PC-9 (cell line): ENCODE results near the gene SUFU. TPM values are rescaled to one million over a fixed set of nuclear protein-coding genes. Genes with fewer than 3 reads are reported as not detected.

Source experiments
- BruUV-seq: library from RNA; stranded (reverse); fragments of 400-500 nt; replicated peaks from 2 replicates; lab custom pipeline; 2021; lab: Mats Ljungman, UMichigan
- CTCF ChIA-PET: fragments of 300-600 bp; sonication (Branson Sonifier 250); formaldehyde crosslinking; loops from one replicate; lab custom pipeline; 2022; ENCODE audit warnings: antibody characterized with exemption; lab: Charles Lee
- POLR2A ChIA-PET: fragments of 300-600 bp; sonication (Branson Sonifier 250); formaldehyde crosslinking; loops from one replicate; lab custom pipeline; 2022; ENCODE audit warnings: antibody characterized with exemption; ENCODE audit not compliant: unreplicated experiment; lab: Charles Lee
- DNase-seq, 2 experiments: peaks; one replicate each; pipeline versions ENCODE4 v3.0.0 to v3.0.0-alpha.2; 2015 to 2022; ENCODE audit warnings: mixed read lengths in 1 of 2
- H2AFZ ChIP-seq: fragments of 200-600 bp; sonication (generic); 2 replicates; pipeline ENCODE4 v1.8.1; 2017; ENCODE audit warnings: antibody characterized with exemption
- H3F3A ChIP-seq: fragments of 200-600 bp; sonication (generic); 2 replicates; pipeline ENCODE4 v1.8.1; 2017; ENCODE audit warnings: antibody characterized with exemption, mild to moderate bottlenecking, low read depth; ENCODE audit not compliant: insufficient read depth
- H3K27ac ChIP-seq: fragments of 200-600 bp; sonication (generic); 2 replicates; pipeline ENCODE4 v1.6.1; 2016; ENCODE audit warnings: mixed run types
- H3K27me3 ChIP-seq: fragments of 200-600 bp; sonication (generic); 2 replicates; pipeline ENCODE4 v1.6.1; 2016; ENCODE audit warnings: low read depth, mixed run types; ENCODE audit not compliant: insufficient read depth
- H3K36me3 ChIP-seq: fragments of 200-600 bp; sonication (generic); 2 replicates; pipeline ENCODE4 v1.6.1; 2016; ENCODE audit warnings: low read depth, mixed run types
- H3K4me1 ChIP-seq: fragments of 200-600 bp; sonication (generic); replicated peaks from 2 replicates; pipeline ENCODE4 v1.6.1; 2016; ENCODE audit warnings: mixed run types; ENCODE audit not compliant: insufficient read depth
- H3K4me2 ChIP-seq: fragments of 200-600 bp; sonication (generic); 2 replicates; pipeline ENCODE4 v1.6.1; 2017; ENCODE audit warnings: mixed run types
- H3K4me3 ChIP-seq: fragments of 200-600 bp; sonication (generic); 2 replicates; pipeline ENCODE4 v1.6.1; 2016; ENCODE audit warnings: mixed run types
- H3K79me2 ChIP-seq: fragments of 200-600 bp; sonication (generic); 2 replicates; pipeline ENCODE4 v1.6.1; 2017; ENCODE audit warnings: low read depth, mixed run types
- H3K9me2 ChIP-seq: fragments of 200-600 bp; sonication (generic); 2 replicates; pipeline ENCODE4 v1.8.1; 2017; ENCODE audit warnings: mild to moderate bottlenecking; ENCODE audit not compliant: insufficient read depth
- H3K9me3 ChIP-seq: fragments of 200-600 bp; sonication (generic); 2 replicates; pipeline ENCODE4 v1.8.1; 2016; ENCODE audit warnings: low read depth; ENCODE audit not compliant: insufficient read depth
- H4K20me1 ChIP-seq: fragments of 200-600 bp; sonication (generic); 2 replicates; pipeline ENCODE4 v1.8.1; 2017; ENCODE audit not compliant: insufficient read depth
- CTCF ChIP-seq: fragments of 200-600 bp; sonication (generic); conservative IDR thresholded peaks from 2 replicates; pipeline ENCODE4 v1.6.1; 2017; ENCODE audit warnings: mixed run types, antibody characterized with exemption, mild to moderate bottlenecking, moderate library complexity
- EZH2 ChIP-seq: fragments of 200-600 bp; sonication (generic); IDR thresholded peaks from 2 replicates; pipeline ENCODE4 v1.8.0; 2017; ENCODE audit warnings: antibody characterized with exemption, low read depth
- intact Hi-C: fragments of 100-400 bp; cut with micrococcal nuclease; formaldehyde crosslinking; loops from one replicate; pipeline ENCODE4 v1.10.0; 2022; ENCODE audit not compliant: unreplicated experiment
- total RNA-seq: library from RNA; stranded (reverse); gene quantifications from 2 replicates; pipeline ENCODE4 v1.2.3, GENCODE V29; 2021

Gene SUFU
- total RNA-seq, 1 experiment from 2014 or later, result 20.2 TPM

GRCh38 chr10:102645388-102645740 is 141.6 kb downstream of the SUFU start:
- no peaks in the 10 kb centered on the region for H3K9me3 ChIP-seq
- H3K79me2 ChIP-seq, result peaks cover 61% of the 10 kb centered on the region
- DNase-seq, result peak in 1 of 2 experiments; percentile 62
- H3F3A ChIP-seq, result peaks cover 26% of the 10 kb centered on the region
- H3K27me3 ChIP-seq, result no peaks in the 10 kb centered on the region
- H3K4me1 ChIP-seq, result peaks cover 14% of the 10 kb centered on the region; the same call in 1 of the 2 replicates
- intact Hi-C loops, result loop anchor here (5.0 to 10.0 kb wide), 2 partner anchors 67 to 251 kb away; partner anchors contain the start of genes ARL3, NFKB2 and SFXN2
- H4K20me1 ChIP-seq, result peaks cover 17% of the 10 kb centered on the region
- ChIA-PET POLR2A (interaction anchor here (0.6 kb wide), 1 partner anchor 10 kb away, joined by 4 read pairs; no protein-coding TSS in a partner anchor), CTCF (interaction anchor here (1.0 kb wide), 1 partner anchor 49 kb away, joined by 4 read pairs; no protein-coding TSS in a partner anchor)
- H3K4me3 ChIP-seq, result peak overlapping the region; percentile 70
- BruUV-seq, result TSS peak; percentile 55
- peak overlapping the region; percentile 83 for H3K27ac ChIP-seq
- H2AFZ ChIP-seq, result peak overlapping the region; percentile 62; the same call in 1 of the 2 replicates
- no peaks in the 10 kb centered on the region for H3K36me3 ChIP-seq
- TF ChIP-seq EZH2, result no peak
- H3K9me2 ChIP-seq, result no peaks in the 10 kb centered on the region
- peak overlapping the region; percentile 85 for H3K4me2 ChIP-seq

- intact Hi-C loops, result loop anchor here (1.0 to 10.0 kb wide), 4 partner anchors 17 to 251 kb away; partner anchors contain the start of genes ACTR1A, ARL3, NFKB2 and SFXN2
- Histone ChIP-seq H3K36me3 (no peaks in the 10 kb centered on the region), H3K79me2 (peaks cover 68% of the 10 kb centered on the region), H4K20me1 (peaks cover 22% of the 10 kb centered on the region), H3K4me1 (peaks cover 14% of the 10 kb centered on the region; the same call in 1 of the 2 replicates), H3K4me2 (peak overlapping the region; percentile 85), H3K4me3 (peak overlapping the region; percentile 70), H3F3A (peaks cover 26% of the 10 kb centered on the region), H3K27me3 (no peaks in the 10 kb centered on the region), H3K9me3 (no peaks in the 10 kb centered on the region), H3K27ac (peak overlapping the region; percentile 83), H2AFZ (peak overlapping the region; percentile 62; the same call in 1 of the 2 replicates), H3K9me2 (no peaks in the 10 kb centered on the region)
- POLR2A ChIA-PET, result interaction anchor here (0.6 kb wide), 2 partner anchors 10 to 508 kb away, joined by 4 to 6 read pairs; no protein-coding TSS in a partner anchor
- BruUV-seq, result no TSS peak
- DNase-seq, result peak; percentile 82 to 93
- CTCF ChIA-PET, result interaction anchor here (0.6 to 1.0 kb wide), 5 partner anchors 22 to 416 kb away, joined by 3 to 6 read pairs (median 3); partner anchors contain the start of genes ACTR1A and WBP1L
- TF ChIP-seq CTCF, result no peak
- no peak for TF ChIP-seq EZH2
These were observed 142.2 kb downstream of the SUFU start for GRCh38 chr10:102645741-102646609.

DNA sequence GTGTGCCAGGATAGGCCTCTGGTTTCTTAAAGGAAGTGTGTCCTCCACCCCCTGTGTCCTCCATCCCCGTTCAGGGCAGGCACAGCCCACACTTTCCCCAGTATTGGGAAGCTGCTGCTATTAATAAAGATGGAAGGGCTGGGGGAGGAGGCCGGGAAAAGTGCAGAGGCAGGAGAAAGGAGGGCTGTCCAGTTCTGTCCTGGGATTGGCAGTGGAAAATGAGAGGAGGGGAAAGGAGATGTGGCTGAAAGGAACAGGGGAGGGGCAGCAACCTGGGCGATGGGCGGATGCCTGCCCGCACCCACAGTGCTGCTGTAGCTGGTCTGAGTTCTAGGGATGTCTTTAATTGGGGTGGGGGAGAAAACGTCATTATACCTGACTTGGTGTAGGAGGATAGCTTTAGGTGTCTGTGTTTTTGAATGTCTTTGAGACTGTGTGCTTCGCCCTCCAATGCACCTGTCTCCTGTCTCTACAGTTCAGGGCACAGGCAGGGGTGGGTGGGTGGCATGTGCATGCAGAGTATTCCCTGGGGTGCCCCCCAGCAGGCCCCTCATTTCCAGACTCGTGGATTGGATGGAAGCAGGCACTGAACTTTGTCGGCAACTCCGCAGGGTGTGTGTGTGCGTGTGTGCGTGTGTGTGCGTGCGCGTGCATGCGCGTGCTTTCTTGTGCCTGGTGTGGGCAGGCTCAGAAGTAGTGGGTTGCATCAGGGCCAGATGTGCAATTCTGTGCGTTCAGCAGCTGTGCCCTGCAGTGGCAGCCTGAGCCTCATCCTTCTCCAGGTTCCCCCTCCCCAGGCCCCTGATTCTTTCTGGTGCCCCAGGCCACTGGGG is 143.1 kb downstream of the SUFU start:
- Histone ChIP-seq H3K4me1 (peaks cover 14% of the 10 kb centered on the region; the same call in 1 of the 2 replicates), H3K27ac (peak overlapping the region; percentile 83), H3K9me2 (no peaks in the 10 kb centered on the region), H4K20me1 (peaks cover 31% of the 10 kb centered on the region), H3K9me3 (no peaks in the 10 kb centered on the region), H3K27me3 (no peaks in the 10 kb centered on the region), H2AFZ (no peak overlapping the region), H3K4me3 (peak overlapping the region; percentile 70), H3K36me3 (no peaks in the 10 kb centered on the region), H3K4me2 (peak overlapping the region; percentile 85), H3F3A (peaks cover 20% of the 10 kb centered on the region), H3K79me2 (peaks cover 76% of the 10 kb centered on the region)
- CTCF ChIA-PET, result interaction anchor here (0.6 to 1.0 kb wide), 4 partner anchors 23 to 417 kb away, joined by 3 to 5 read pairs (median 3); partner anchors contain the start of genes ACTR1A and WBP1L
- POLR2A ChIA-PET, result interaction anchor here (0.6 kb wide), 1 partner anchor 316 kb away, joined by 6 read pairs; no protein-coding TSS in a partner anchor
- TF ChIP-seq CTCF (no peak), EZH2 (no peak)
- BruUV-seq, result no TSS peak
- DNase-seq, result no peak
- intact Hi-C loops, result loop anchor here (1.0 to 10.0 kb wide), 4 partner anchors 18 to 252 kb away; partner anchors contain the start of genes ACTR1A, ARL3, NFKB2 and SFXN2
